Activated CD8-positive, alpha-beta T cell treated with anti-CD3 and anti-CD28 coated beads, Interleukin-2, amount 10 ng/mL, durations not matched to agents 7 days and 5 days (primary cell): ENCODE data around the gene CCDC182. TPM values are rescaled to one million over a fixed set of nuclear protein-coding genes. Genes with fewer than 3 reads are reported as not detected.

Source experiments
- ATAC-seq: fragments of 150-1000 bp; cut with Tn5 transposase; one replicate; pipeline ENCODE4 v1.10.0; 2021; ENCODE audit warnings: moderate library complexity
- CTCF ChIA-PET: fragments of 350-600 bp; sonication (Branson Sonifier 250); formaldehyde crosslinking; loops from one replicate; lab custom pipeline; 2021; ENCODE audit warnings: antibody characterized with exemption; lab: Charles Lee
- POLR2A ChIA-PET: fragments of 350-600 bp; sonication (Branson Sonifier 250); formaldehyde crosslinking; loops from one replicate; lab custom pipeline; 2021; ENCODE audit warnings: antibody characterized with exemption; lab: Charles Lee
- DNase-seq: peaks from one replicate; pipeline ENCODE4 v3.0.0-alpha.2; 2020
- H3K27ac Mint-ChIP-seq: one replicate; pipeline ENCODE4 v1.8.0; 2021; ENCODE audit warnings: mild to moderate bottlenecking, mixed read lengths
- H3K27me3 Mint-ChIP-seq: one replicate; pipeline ENCODE4 v1.8.0; 2021; ENCODE audit warnings: low read depth, mixed read lengths
- H3K36me3 Mint-ChIP-seq: one replicate; pipeline ENCODE4 v1.8.0; 2021; ENCODE audit warnings: low read depth, mixed read lengths
- H3K4me1 Mint-ChIP-seq: one replicate; pipeline ENCODE4 v1.8.0; 2021; ENCODE audit warnings: low read depth, mixed read lengths
- H3K4me3 Mint-ChIP-seq: one replicate; pipeline ENCODE4 v1.8.0; 2021; ENCODE audit warnings: mild to moderate bottlenecking, mixed read lengths
- H3K9me3 Mint-ChIP-seq: one replicate; pipeline ENCODE4 v1.8.0; 2022; ENCODE audit warnings: mixed read lengths; ENCODE audit not compliant: insufficient read depth
- total RNA-seq, 2 experiments: library from RNA; stranded (reverse); gene quantifications; one replicate each; pipeline ENCODE4 v1.2.3, GENCODE V29; 2021

The CCDC182 gene
- total RNA-seq, 2 experiments from 2014 or later = not detected

GRCh38 chr17:57713140-57713539, 32.0 kb downstream of the CCDC182 start:
- ChIA-PET POLR2A (no interaction called here), CTCF (no interaction called here)
- Mint-ChIP-seq H3K27me3 (peaks cover 40% of the 10 kb centered on the region), H3K9me3 (no peaks in the 10 kb centered on the region), H3K4me1 (no peaks in the 10 kb centered on the region), H3K27ac (no peak overlapping the region), H3K4me3 (no peak overlapping the region), H3K36me3 (no peaks in the 10 kb centered on the region)
- ATAC-seq (no peak), DNase-seq (no peak)

GRCh38 chr17:57708410-57708809, 36.7 kb downstream of the CCDC182 start:
- H3K27me3 Mint-ChIP-seq = peaks cover 18% of the 10 kb centered on the region
- CTCF ChIA-PET = interaction anchor here (1.5 kb wide), 1 partner anchor 465 kb away, joined by 5 read pairs; no protein-coding TSS in a partner anchor
- no peak for DNase-seq
- no peak overlapping the region for H3K4me3 Mint-ChIP-seq
- H3K4me1 Mint-ChIP-seq = no peaks in the 10 kb centered on the region
- H3K9me3 Mint-ChIP-seq = no peaks in the 10 kb centered on the region
- no peak overlapping the region for H3K27ac Mint-ChIP-seq
- no peaks in the 10 kb centered on the region for H3K36me3 Mint-ChIP-seq
- no peak for ATAC-seq
- POLR2A ChIA-PET = no interaction called here

GRCh38 chr17:57707892-57708291, 37.2 kb downstream of the CCDC182 start:
- CTCF ChIA-PET = interaction anchor here (1.5 kb wide), 1 partner anchor 464 kb away, joined by 5 read pairs; no protein-coding TSS in a partner anchor
- no peaks in the 10 kb centered on the region for H3K9me3 Mint-ChIP-seq

GRCh38 chr17:57706761-57707160, 38.3 kb downstream of the CCDC182 start:
- peaks cover 18% of the 10 kb centered on the region for H3K27me3 Mint-ChIP-seq
- no peak for DNase-seq
- no peaks in the 10 kb centered on the region for H3K4me1 Mint-ChIP-seq
- H3K36me3 Mint-ChIP-seq = no peaks in the 10 kb centered on the region
- ATAC-seq = no peak
- H3K9me3 Mint-ChIP-seq = no peaks in the 10 kb centered on the region
- ChIA-PET CTCF (no interaction called here), POLR2A (no interaction called here)
- no peak overlapping the region for H3K27ac Mint-ChIP-seq
- no peak overlapping the region for H3K4me3 Mint-ChIP-seq

More at GRCh38 chr17:57707892-57708291, 37.2 kb downstream of the CCDC182 start:
- H3K27me3 Mint-ChIP-seq = peaks cover 18% of the 10 kb centered on the region
- H3K4me1 Mint-ChIP-seq = no peaks in the 10 kb centered on the region
- H3K36me3 Mint-ChIP-seq = no peaks in the 10 kb centered on the region
- H3K27ac Mint-ChIP-seq = no peak overlapping the region
- ATAC-seq (no peak), DNase-seq (no peak)
- no peak overlapping the region for H3K4me3 Mint-ChIP-seq
- POLR2A ChIA-PET = no interaction called here

GRCh38 chr17:57705921-57706695, 39.0 kb downstream of the CCDC182 start:
- CTCF ChIA-PET = interaction anchor here (1.5 kb wide), 1 partner anchor 463 kb away, joined by 6 read pairs; no protein-coding TSS in a partner anchor
- Mint-ChIP-seq H3K9me3 (no peaks in the 10 kb centered on the region), H3K27ac (no peak overlapping the region), H3K27me3 (peaks cover 11% of the 10 kb centered on the region), H3K36me3 (no peaks in the 10 kb centered on the region), H3K4me3 (no peak overlapping the region), H3K4me1 (no peaks in the 10 kb centered on the region)
- DNase-seq (no peak), ATAC-seq (no peak)
- POLR2A ChIA-PET = no interaction called here

- Mint-ChIP-seq H3K4me1 (no peaks in the 10 kb centered on the region), H3K27me3 (peaks cover 4% of the 10 kb centered on the region), H3K36me3 (no peaks in the 10 kb centered on the region), H3K27ac (no peak overlapping the region), H3K4me3 (no peak overlapping the region), H3K9me3 (no peaks in the 10 kb centered on the region)
- CTCF ChIA-PET = interaction anchor here (1.5 kb wide), 1 partner anchor 461 kb away, joined by 6 read pairs; no protein-coding TSS in a partner anchor
- no peak for ATAC-seq
- POLR2A ChIA-PET = no interaction called here
- DNase-seq = no peak
Measured at GRCh38 chr17:57704448-57704847, 40.7 kb downstream of the CCDC182 start.

GRCh38 chr17:57703273-57703672, 41.8 kb downstream of the CCDC182 start:
- no peak overlapping the region for H3K27ac Mint-ChIP-seq
- no peaks in the 10 kb centered on the region for H3K9me3 Mint-ChIP-seq
- DNase-seq (no peak), ATAC-seq (no peak)
- H3K27me3 Mint-ChIP-seq = peaks cover 4% of the 10 kb centered on the region
- POLR2A ChIA-PET = no interaction called here
- no peaks in the 10 kb centered on the region for H3K36me3 Mint-ChIP-seq
- no peaks in the 10 kb centered on the region for H3K4me1 Mint-ChIP-seq
- H3K4me3 Mint-ChIP-seq = no peak overlapping the region
- CTCF ChIA-PET = no interaction called here

- CTCF ChIA-PET = interaction anchor here (1.0 to 1.7 kb wide), 2 partner anchors 28 to 133 kb away, joined by 3 to 5 read pairs; no protein-coding TSS in a partner anchor
- Mint-ChIP-seq H3K4me1 (no peaks in the 10 kb centered on the region), H3K36me3 (no peaks in the 10 kb centered on the region)
Measured at GRCh38 chr17:57701124-57701523, 44.0 kb downstream of the CCDC182 start.

GRCh38 chr17:57699751-57700219, 45.3 kb downstream of the CCDC182 start:
- Mint-ChIP-seq H3K27me3 (no peaks in the 10 kb centered on the region), H3K36me3 (peaks cover 2% of the 10 kb centered on the region), H3K9me3 (no peaks in the 10 kb centered on the region), H3K4me1 (no peaks in the 10 kb centered on the region), H3K4me3 (no peak overlapping the region), H3K27ac (no peak overlapping the region)
- DNase-seq (no peak), ATAC-seq (no peak)
- CTCF ChIA-PET = no interaction called here
- POLR2A ChIA-PET = no interaction called here

More at GRCh38 chr17:57701124-57701523, 44.0 kb downstream of the CCDC182 start:
- Mint-ChIP-seq H3K4me3 (no peak overlapping the region), H3K27ac (no peak overlapping the region), H3K9me3 (no peaks in the 10 kb centered on the region), H3K27me3 (peaks cover under 1% of the 10 kb centered on the region)
- no peak for ATAC-seq
- no peak for DNase-seq
- POLR2A ChIA-PET = no interaction called here

GRCh38 chr17:57697891-57698711, 47.0 kb downstream of the CCDC182 start:
- peaks cover 10% of the 10 kb centered on the region for H3K4me1 Mint-ChIP-seq
- ChIA-PET POLR2A (no interaction called here), CTCF (interaction anchor here (1.5 kb wide), 1 partner anchor 9 kb away, joined by 3 read pairs; no protein-coding TSS in a partner anchor)
- no peaks in the 10 kb centered on the region for H3K9me3 Mint-ChIP-seq
- peaks cover 7% of the 10 kb centered on the region for H3K36me3 Mint-ChIP-seq
- H3K27me3 Mint-ChIP-seq = no peaks in the 10 kb centered on the region
- no peak for ATAC-seq
- no peak overlapping the region for H3K4me3 Mint-ChIP-seq
- DNase-seq = no peak
- H3K27ac Mint-ChIP-seq = no peak overlapping the region

GRCh38 chr17:57697197-57697596, 47.9 kb downstream of the CCDC182 start:
- no peak for DNase-seq
- peaks cover 3% of the 10 kb centered on the region for H3K9me3 Mint-ChIP-seq
- H3K4me1 Mint-ChIP-seq = peaks cover 18% of the 10 kb centered on the region
- H3K4me3 Mint-ChIP-seq = no peak overlapping the region
- ATAC-seq = no peak
- CTCF ChIA-PET = interaction anchor here (1.5 to 3.3 kb wide), 3 partner anchors 8 to 99 kb away, joined by 3 to 15 read pairs (median 5); no protein-coding TSS in a partner anchor
- H3K27ac Mint-ChIP-seq = no peak overlapping the region
- H3K36me3 Mint-ChIP-seq = peaks cover 14% of the 10 kb centered on the region
- no peaks in the 10 kb centered on the region for H3K27me3 Mint-ChIP-seq
- POLR2A ChIA-PET = no interaction called here
